HL-60 (cell line): ENCODE results near the gene MPP2.

ENCODE experiments used
- CTCF ChIP-seq: IDR thresholded peaks from one replicate; pipeline ENCODE4 v1.5.1; 2011; ENCODE audit warnings: low read length, control low read depth, inconsistent platforms; ENCODE audit not compliant: insufficient read depth
- POLR2AphosphoS5 ChIP-seq: IDR thresholded peaks from 2 replicates; pipeline ENCODE4 v1.6.1; 2012; ENCODE audit warnings: low read depth

GRCh38 chr17:43949781-43950180, 42.4 kb upstream of the MPP2 start:
- no peak for TF ChIP-seq POLR2AphosphoS5
- TF ChIP-seq CTCF, result no peak
